ENCODE measurements around the gene TEAD1.
"Not testable (repeated sequence)": the region's sequence is repeated elsewhere in the genome, so short reads cannot be mapped to it uniquely, and the experiment has no call there.

Gene TEAD1

DNA sequence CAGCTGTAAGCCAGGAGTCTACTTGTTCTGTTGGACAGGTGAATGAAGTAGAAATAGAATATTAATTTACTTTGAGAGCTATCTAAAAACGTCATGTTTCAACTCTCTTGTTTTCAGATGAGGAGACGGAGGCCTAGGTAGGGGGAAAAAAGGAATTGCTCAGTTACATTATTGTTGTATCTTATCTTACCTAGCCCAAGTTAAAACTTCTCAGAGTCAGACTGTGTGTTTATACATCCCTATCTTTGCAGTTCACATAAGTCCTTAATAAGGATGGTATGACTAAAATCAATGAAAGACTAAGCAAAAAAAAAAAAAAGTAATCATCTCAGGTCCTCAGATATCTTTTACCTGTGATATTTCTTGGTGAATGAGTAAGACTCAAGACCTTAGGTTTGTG lies 62.8 kb downstream of the TEAD1 start:
- DNase-seq (ENCODE audit: low spot score) = no peak

DNA sequence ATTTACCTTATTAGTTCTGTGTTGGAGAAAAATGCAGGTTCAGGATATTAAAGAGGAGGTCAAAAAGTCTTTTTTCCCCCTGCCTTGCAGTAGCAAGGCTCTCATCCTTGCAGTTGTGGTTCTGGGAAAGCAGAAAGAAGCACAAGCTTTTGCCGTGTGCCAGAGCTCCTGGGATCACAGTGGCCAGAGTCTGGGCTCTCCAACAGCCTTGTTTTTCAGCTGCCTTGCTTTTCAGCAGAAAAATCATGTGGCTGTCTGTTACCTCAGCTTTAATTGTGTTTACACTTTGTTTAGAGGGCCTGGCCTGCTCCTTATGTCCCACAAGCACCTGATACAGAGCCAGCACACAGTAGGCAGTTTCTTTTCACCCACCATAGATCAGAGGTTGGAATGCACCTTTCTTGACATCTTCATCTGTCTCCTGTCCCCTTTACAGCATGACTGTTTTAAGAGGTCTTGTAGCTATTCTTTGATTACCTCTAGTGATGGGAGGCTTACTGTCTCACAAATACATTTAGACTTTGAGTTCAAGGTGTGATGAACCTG lies 67.5 kb downstream of the TEAD1 start:
- no peak for DNase-seq (ENCODE audit: low spot score)

GRCh38 chr11:12743834-12744449 lies 69.7 kb downstream of the TEAD1 start:
- DNase-seq (ENCODE audit: low spot score) = no peak

GRCh38 chr11:12744826-12745502 lies 70.7 kb downstream of the TEAD1 start:
- no peak for DNase-seq (ENCODE audit: low spot score)

GRCh38 chr11:12745787-12746186 lies 71.6 kb downstream of the TEAD1 start:
- DNase-seq (ENCODE audit: low spot score) = no peak

DNA sequence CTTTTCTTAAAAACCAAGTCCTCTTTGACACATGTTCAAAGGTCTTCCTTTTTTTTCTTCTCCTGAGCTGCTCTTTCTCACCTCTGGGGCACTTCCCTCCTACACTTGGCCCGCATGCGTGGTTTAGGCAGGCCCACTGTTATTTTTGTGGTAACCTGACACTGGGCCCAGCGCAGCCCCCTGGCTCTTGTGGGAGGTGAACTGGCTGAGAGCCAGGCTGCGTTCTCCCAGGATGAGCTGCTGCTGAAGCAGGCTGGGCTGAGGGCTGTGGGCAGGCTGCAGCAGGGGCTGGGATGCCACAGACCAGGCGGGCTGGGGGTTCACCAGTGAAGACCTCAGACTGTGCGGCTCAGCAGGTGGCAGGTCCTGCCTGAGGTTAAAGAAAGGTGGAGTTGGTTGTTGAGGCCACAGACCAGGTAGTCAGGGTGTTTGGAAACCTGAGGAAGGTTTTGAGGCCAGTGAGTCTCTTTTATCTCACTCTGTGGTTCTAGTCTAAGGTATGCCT lies 72.4 kb downstream of the TEAD1 start:
- DNase-seq (ENCODE audit: low spot score) = no peak

DNA sequence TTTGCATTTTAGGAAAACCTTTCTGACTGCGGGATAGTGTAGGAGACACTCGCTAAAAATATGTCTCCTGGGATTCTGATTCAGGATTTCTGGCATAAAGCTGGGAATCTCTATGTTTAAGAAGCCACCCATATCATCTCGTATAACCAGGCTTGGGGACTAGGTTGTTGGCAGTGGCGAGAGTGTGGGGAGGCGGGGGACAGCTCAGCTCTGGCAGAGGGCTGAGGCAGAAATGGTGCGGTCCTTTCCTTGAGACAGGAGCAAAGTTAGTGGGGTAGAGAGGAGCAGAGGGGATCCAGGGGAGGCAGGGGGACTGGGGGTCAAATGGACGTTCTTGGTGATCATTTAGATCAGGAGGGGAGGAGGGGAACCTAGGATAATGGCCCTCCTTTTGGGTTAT lies 74.3 kb downstream of the TEAD1 start:
- no peak for DNase-seq (ENCODE audit: low spot score)

GRCh38 chr11:12749442-12749841 lies 75.2 kb downstream of the TEAD1 start:
- no peak for DNase-seq (ENCODE audit: low spot score)

- DNase-seq (ENCODE audit: low spot score) = no peak
These were observed 76.0 kb downstream of the TEAD1 start for GRCh38 chr11:12750181-12750580.

- no peak for DNase-seq (ENCODE audit: low spot score)
These were observed 78.8 kb downstream of the TEAD1 start for GRCh38 chr11:12752868-12753524.

- no peak for DNase-seq (ENCODE audit: low spot score)
These were observed 79.8 kb downstream of the TEAD1 start for GRCh38 chr11:12754021-12754420.

DNA sequence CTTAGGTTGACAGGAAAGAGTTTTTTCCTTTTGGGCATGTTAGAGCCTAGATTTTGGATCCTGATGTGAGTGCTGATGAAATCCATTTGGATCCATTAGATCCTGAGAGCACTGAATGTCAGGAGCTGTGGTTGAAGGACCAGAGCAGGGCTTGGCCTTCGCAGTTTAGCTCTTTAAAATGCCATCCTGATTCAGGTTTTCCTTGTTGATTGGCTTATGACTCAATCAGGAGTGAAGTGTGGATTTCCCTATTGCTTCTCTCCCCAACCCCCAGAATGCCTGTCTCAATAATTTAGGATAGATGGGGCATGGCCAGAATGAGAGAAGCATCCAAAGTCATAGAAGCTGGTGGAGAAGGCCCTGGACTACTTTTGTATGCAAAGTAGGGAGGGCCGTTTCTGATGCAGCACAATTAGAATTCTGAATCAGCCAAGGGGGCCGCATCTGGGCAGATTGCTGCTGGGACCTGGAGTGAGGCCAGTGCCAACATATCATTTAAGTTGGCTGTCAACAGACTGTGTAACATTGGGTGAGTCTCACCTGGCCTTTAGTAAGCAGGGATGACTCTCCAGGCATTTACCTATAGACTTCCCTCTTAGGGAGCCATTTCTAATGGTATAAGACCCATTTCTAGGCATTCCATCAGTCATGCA lies 80.5 kb downstream of the TEAD1 start:
- DNase-seq (ENCODE audit: low spot score) = no peak

GRCh38 chr11:12755510-12756453 lies 81.6 kb downstream of the TEAD1 start:
- no peak for DNase-seq (ENCODE audit: low spot score)

DNA sequence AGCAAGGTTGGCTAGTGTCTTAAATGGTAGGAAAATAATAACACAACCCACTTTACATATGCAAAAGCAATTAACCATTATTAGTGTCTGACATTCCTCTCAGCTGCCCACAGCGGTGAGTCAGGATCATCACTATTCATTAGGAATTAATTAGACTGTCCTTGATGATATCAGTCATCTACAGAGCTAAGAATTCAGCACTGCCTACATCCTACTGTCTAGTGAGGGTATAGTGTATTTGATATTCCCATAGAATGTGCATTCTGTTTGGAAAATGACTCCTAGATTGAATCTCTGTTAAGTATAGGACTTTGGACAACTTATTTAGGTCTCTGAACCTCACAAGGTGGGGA lies 82.2 kb downstream of the TEAD1 start:
- DNase-seq (ENCODE audit: low spot score) = no peak

DNA sequence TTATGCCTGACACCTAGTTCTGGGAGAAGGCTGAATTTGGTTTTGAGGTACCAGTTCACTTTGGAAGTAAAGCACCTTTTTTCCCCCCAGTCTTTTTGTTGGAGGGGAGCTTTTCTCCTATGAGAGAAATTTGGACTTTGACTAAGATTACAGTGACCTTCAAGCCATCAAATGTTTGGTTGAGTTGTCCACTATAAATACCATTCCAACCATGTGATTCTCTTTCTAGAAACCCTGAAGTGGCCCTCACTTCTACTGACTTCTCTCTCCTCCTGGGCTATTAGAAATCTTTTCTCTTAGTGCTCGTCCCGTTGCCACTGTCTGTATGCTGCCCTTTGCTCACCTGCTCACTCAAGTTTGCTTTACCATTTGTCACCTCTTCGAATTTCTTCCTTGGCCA lies 82.6 kb downstream of the TEAD1 start:
- DNase-seq (ENCODE audit: low spot score) = no peak

DNA sequence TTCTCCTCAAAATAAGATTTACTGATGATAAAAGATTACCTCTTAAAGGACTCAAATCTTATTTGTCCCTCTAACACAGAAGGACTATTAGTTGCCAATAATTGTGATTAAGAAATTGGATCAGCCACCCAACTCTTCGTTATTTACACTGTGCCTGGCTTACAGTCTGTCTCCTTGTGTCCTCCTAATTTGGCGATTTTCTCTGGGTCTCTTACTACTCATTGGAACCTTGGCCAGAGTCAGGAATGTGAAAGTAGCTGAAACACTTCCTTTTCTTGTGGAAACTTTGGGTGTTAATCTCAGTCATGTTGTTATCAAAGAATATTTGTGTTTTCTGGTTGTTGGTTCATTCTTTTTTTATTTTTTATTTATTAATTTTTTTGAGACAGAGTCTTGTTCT lies 83.2 kb downstream of the TEAD1 start:
- no peak for DNase-seq (ENCODE audit: low spot score)

GRCh38 chr11:12758117-12758516 lies 83.9 kb downstream of the TEAD1 start:
- DNase-seq (ENCODE audit: low spot score) = not testable (repeated sequence)

DNA sequence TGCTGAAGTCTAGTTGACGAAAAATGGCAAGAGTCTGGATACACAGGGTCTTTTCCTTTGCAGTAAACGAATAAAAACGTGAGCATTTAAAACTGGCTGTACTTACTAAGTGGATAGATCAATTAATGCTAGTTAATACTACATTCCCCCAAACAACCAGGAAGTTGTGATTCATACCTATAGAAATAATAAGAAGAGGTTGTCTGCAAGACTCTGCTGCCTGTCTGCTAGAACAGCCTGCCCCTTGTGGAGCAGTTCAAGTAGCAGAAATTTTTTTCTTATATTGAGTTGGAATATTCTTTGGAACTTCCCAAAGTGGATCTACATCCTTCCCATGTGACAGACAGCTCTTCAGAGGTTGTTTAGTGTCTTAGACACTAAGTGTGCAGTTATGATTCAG lies 86.8 kb downstream of the TEAD1 start:
- no peak for DNase-seq (ENCODE audit: low spot score)

DNA sequence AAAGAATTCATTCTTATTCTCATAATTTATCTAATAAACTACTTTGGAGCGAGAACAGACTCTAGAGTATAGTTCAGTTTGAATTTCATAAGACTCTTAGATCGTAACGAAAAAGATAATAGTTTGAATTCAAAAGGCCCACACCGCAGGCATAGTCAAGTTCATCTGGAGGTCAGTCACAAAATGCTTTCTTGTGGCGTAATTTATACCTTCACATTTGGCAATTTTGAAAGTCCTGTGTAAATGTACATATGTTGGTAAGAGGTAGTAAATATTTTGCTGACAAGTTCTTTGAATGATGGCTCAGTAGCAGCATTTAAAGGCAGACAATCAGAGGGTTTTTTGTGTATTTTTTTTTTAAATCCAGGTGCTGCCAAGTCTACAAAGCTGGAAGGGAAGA lies 88.1 kb downstream of the TEAD1 start:
- DNase-seq (ENCODE audit: low spot score) = no peak

DNA sequence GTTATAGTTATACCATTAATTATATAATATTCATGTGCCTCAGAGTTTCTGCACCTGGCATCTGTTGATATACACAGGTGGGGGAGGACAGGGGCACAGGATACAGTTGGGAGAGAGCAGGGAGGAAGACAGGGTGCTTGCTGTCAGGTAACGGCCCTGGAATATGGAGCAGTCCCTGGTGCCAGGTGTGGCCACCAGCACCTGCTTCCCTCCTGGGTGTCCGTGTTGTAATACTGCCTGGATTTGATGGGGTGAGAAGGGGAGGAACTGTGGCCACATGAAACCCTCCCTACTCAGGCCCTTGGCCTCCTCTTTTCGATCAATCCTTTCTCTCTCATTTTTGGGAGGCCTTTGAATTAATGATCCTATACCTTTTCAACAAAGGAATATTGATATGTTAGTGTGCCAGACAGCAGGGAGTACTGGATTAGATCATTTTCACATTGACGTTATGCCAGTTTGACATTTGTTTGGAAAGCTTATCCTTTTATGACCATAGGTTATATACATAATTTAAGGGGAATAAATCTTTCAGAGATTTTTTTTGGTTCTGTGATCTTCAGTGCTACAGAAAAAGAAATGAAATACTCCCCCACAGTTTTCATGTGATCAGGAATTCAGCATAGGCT lies 88.6 kb downstream of the TEAD1 start:
- no peak for DNase-seq (ENCODE audit: low spot score)
